Measurements from ENCODE around the gene SWAP70.

SWAP70 gene

GRCh38 chr11:9624448-9624847 is 39.4 kb upstream of the SWAP70 start:
- no peak for DNase-seq (ENCODE audit: low read depth)
- TF ChIP-seq CTCF (conservative IDR thresholded peaks at IDR 0.05; ENCODE audit: low read depth, low read length) = no peak
- no peak overlapping the region for H3K4me3 ChIP-seq (ENCODE audit: low read length)

- DNase-seq (ENCODE audit: low read depth) = no peak
- TF ChIP-seq CTCF (conservative IDR thresholded peaks at IDR 0.05; ENCODE audit: low read depth, low read length) = no peak
- H3K4me3 ChIP-seq (ENCODE audit: low read length) = no peak overlapping the region
Measured at GRCh38 chr11:9625162-9625561, 38.7 kb upstream of the SWAP70 start.

- DNase-seq (ENCODE audit: low read depth) = no peak
- TF ChIP-seq CTCF (conservative IDR thresholded peaks at IDR 0.05; ENCODE audit: low read depth, low read length) = no peak
- H3K4me3 ChIP-seq (ENCODE audit: low read length) = no peak overlapping the region
Measured at GRCh38 chr11:9625728-9626127, 38.1 kb upstream of the SWAP70 start.

- H3K4me3 ChIP-seq (ENCODE audit: low read length) = no peak overlapping the region
- no peak for DNase-seq (ENCODE audit: low read depth)
- no peak for TF ChIP-seq CTCF (conservative IDR thresholded peaks at IDR 0.05; ENCODE audit: low read depth, low read length)
Measured at GRCh38 chr11:9626496-9627394, 37.1 kb upstream of the SWAP70 start.

GRCh38 chr11:9629064-9629463 is 34.8 kb upstream of the SWAP70 start:
- no peak overlapping the region for H3K4me3 ChIP-seq (ENCODE audit: low read length)
- no peak for TF ChIP-seq CTCF (conservative IDR thresholded peaks at IDR 0.05; ENCODE audit: low read depth, low read length)
- DNase-seq (ENCODE audit: low read depth) = no peak

GRCh38 chr11:9633679-9634078 is 30.2 kb upstream of the SWAP70 start:
- no peak for TF ChIP-seq CTCF (conservative IDR thresholded peaks at IDR 0.05; ENCODE audit: low read depth, low read length)
- no peak overlapping the region for H3K4me3 ChIP-seq (ENCODE audit: low read length)
- no peak for DNase-seq (ENCODE audit: low read depth)

GRCh38 chr11:9636691-9637090 is 27.2 kb upstream of the SWAP70 start:
- TF ChIP-seq CTCF (conservative IDR thresholded peaks at IDR 0.05; ENCODE audit: low read depth, low read length) = no peak
- DNase-seq (ENCODE audit: low read depth) = no peak
- no peak overlapping the region for H3K4me3 ChIP-seq (ENCODE audit: low read length)
